K562 (cell line): ENCODE results near the gene USP48. TPM values are rescaled to one million over a fixed set of nuclear protein-coding genes. Genes with fewer than 3 reads are reported as not detected.
A peak's percentile ranks its signal among the peaks of the same experiment; 100 is the strongest.

ENCODE experiments used
- ESRRA ChIP-seq: fragments of 450-650 bp; IDR thresholded peaks from 2 replicates; pipeline ENCODE4 v1.6.1; 2014; ENCODE audit warnings: low read depth, mild to moderate bottlenecking, moderate library complexity, borderline replicate concordance
- FOXA1 ChIP-seq: fragments of 450-650 bp; IDR thresholded peaks from 2 replicates; pipeline ENCODE4 v1.6.1; 2016; ENCODE audit warnings: mild to moderate bottlenecking, borderline replicate concordance
- HIVEP1 ChIP-seq: fragments of 250-450 bp; sonication (Bioruptor Pico); IDR thresholded peaks from 2 replicates; pipeline ENCODE4 v1.4.0; 2020; ENCODE audit warnings: mild to moderate bottlenecking
- HMG20A ChIP-seq: fragments of 450-650 bp; formaldehyde crosslinking; conservative IDR thresholded peaks from 2 replicates; pipeline ENCODE4 v1.4.0; 2020; ENCODE audit warnings: mild to moderate bottlenecking, mixed read lengths
- ID3 ChIP-seq, 2 experiments: fragments of 250-450 bp in 1 of 2; fragments of 450-650 bp in 1 of 2; sonication (Bioruptor Pico) in 1 of 2; IDR thresholded peaks; 2 replicates each; pipeline versions ENCODE4 v1.6.1 to v1.8.0; 2016 to 2021; ENCODE audit warnings: mild to moderate bottlenecking in 2 of 2, moderate library complexity in 2 of 2, missing compliant biosample characterization in 1 of 2, missing genetic modification characterization in 1 of 2
- KLF1 ChIP-seq: fragments of 450-650 bp; IDR thresholded peaks from 2 replicates; pipeline ENCODE4 v1.6.1; 2016; ENCODE audit warnings: missing genetic modification characterization, missing compliant biosample characterization
- MCM2 ChIP-seq: fragments of 450-650 bp; IDR thresholded peaks from 2 replicates; pipeline ENCODE4 v1.6.1; 2017; ENCODE audit warnings: low read depth, mild to moderate bottlenecking
- MTA1 ChIP-seq: fragments of 450-650 bp; IDR thresholded peaks from 2 replicates; pipeline ENCODE4 v1.6.1; 2017; ENCODE audit warnings: borderline replicate concordance
- NELFE ChIP-seq: IDR thresholded peaks from 2 replicates; pipeline ENCODE4 v1.6.1; 2011; ENCODE audit warnings: mild to moderate bottlenecking; ENCODE audit not compliant: insufficient read depth, insufficient read length
- RCOR1 ChIP-seq, 2 experiments: IDR thresholded peaks; 2 replicates each; pipeline ENCODE4 v1.6.1; 2012; ENCODE audit warnings: low read depth in 2 of 2, low read length in 2 of 2, borderline replicate concordance in 1 of 2, improper control_type of control experiment in 1 of 2
- SAFB ChIP-seq: fragments of 200-400 bp; formaldehyde crosslinking; IDR thresholded peaks from 2 replicates; pipeline ENCODE4 v1.6.1; 2017; ENCODE audit warnings: low read depth, low read length, borderline replicate concordance
- SNAPC5 ChIP-seq: fragments of 250-450 bp; sonication (Bioruptor Pico); IDR thresholded peaks from 2 replicates; pipeline ENCODE4 v1.8.0; 2021; ENCODE audit warnings: moderate library complexity, mild to moderate bottlenecking, inconsistent platforms
- TCF15 ChIP-seq: fragments of 250-450 bp; sonication (Bioruptor Pico); IDR thresholded peaks from 2 replicates; pipeline ENCODE4 v1.8.0; 2022; ENCODE audit warnings: moderate library complexity, mild to moderate bottlenecking, inconsistent platforms
- TCFL5 ChIP-seq: fragments of 250-450 bp; sonication (Bioruptor Pico); conservative IDR thresholded peaks from 2 replicates; pipeline ENCODE4 v1.6.1; 2021; ENCODE audit warnings: mild to moderate bottlenecking, moderate library complexity, matching md5 sums
- TRIM25 ChIP-seq: fragments of 450-650 bp; IDR thresholded peaks from 2 replicates; pipeline ENCODE4 v1.7.0; 2016; ENCODE audit warnings: borderline replicate concordance
- ZNF174 ChIP-seq: fragments of 250-450 bp; sonication (Bioruptor Pico); IDR thresholded peaks from 2 replicates; pipeline ENCODE4 v1.4.0; 2020; ENCODE audit warnings: mild to moderate bottlenecking
- ZNF280A ChIP-seq: fragments of 450-650 bp; IDR thresholded peaks from 2 replicates; pipeline ENCODE4 v1.6.1; 2018; ENCODE audit warnings: mild to moderate bottlenecking, low read depth; ENCODE audit not compliant: partially characterized antibody
- polyA plus RNA-seq, 8 experiments: library from polyadenylated mRNA; depleted of rRNA in 4 of 8; stranded (reverse) in 5 of 8; unstranded in 3 of 8; fragments of >200 nt; fragmentation: Nextera tagmentation in 2 of 8; fragmentation: Illumina TruSeq in 1 of 8; extraction: Ambion mirVana in 2 of 8; extraction: Trizol in 1 of 8; gene quantifications; 2 replicates each; pipeline versions ENCODE4 v1.2.1 to v1.2.3, GENCODE V29; 2011 to 2014; ENCODE audit warnings: inconsistent platforms in 1 of 8, missing spikeins in 1 of 8
- total RNA-seq, 7 experiments: library from RNA; depleted of rRNA in 6 of 7; stranded (reverse); fragments of >200 nt in 6 of 7; fragmentation: Illumina TruSeq in 2 of 7; extraction: Trizol in 2 of 7; gene quantifications; 2 replicates each; pipeline versions ENCODE4 v1.2.1 to v1.2.3, GENCODE V29; 2011 to 2021; ENCODE audit warnings: low replicate concordance in 1 of 7
- TF ChIP-seq, protein P1 (sequence below): sonication (generic); formaldehyde crosslinking; IDR thresholded peaks from 2 replicates; pipeline ENCODE4 v1.8.0; 2022; ENCODE audit warnings: missing genetic modification reagents, mild to moderate bottlenecking, borderline replicate concordance

Gene USP48
- total and polyA plus RNA-seq, 9 of the 15 experiments (the other 6 are each of a cell fraction or from before 2014, with no cell fraction given), result 23.3 to 123 (median 106) TPM

DNA sequence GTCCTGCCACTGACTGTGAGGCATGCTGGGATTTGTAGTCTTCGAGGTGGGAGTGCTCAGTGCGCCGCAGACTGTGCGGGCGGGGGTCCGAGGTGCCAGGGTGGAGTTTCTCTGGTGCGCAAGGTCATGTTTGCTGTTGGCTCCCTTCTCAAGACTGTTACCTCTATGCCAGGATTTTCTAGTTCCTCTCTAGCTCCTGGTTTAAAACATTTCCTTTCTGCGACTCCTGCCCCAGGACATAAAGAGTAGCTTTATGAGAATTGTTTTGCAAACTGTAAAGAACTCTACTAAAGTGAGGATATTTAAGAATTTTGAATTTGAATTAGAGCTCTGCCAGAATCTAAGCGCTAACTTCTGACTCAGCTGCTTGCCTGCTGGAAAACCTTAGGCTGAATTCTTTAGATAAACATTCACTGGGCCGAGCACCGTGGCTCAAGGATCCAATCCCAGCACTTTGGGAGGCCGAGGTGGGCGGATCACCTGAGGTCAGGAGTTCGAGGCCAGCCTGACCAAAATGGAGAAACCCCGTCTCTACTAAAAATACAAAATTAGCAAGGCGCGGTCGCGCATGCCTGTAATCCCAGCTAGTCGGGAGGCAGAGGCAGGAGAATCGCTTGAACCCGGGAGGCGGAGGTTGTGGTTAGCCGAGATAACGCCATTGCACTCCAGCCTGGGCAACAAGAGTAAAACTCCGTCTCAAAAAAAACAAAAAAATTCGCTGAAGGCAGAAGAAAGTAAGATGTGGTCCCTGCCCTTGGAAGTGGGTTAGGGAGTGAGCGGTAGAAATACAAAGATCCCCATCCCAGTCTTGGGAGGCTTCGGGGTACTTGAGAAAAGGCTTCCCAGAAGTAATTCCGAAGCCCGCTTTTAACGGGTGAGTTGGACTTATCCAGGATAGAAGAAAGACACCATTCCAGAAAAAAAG, 992 bp upstream of the USP48 start (continued):
- peak; percentile 8 to 48; a peak in 3 of 4 replicates for TF ChIP-seq RCOR1 (IDR thresholded peaks at IDR 0.05; ENCODE audit: borderline replicate concordance in 1 of 2, low read depth in 2 of 2, low read length in 2 of 2)
- TF ChIP-seq TCFL5, result no peak
- no peak for TF ChIP-seq TCF15
- no peak for TF ChIP-seq FOXA1
- TF ChIP-seq ESRRA, result no peak; the same call in none of the 2 replicates
- TF ChIP-seq MCM2, result no peak
- no peak for TF ChIP-seq ZNF174 (CRISPR knock-in tag)
- TF ChIP-seq HMG20A (CRISPR knock-in tag), result no peak
- TF ChIP-seq KLF1, result no peak
- TF ChIP-seq HIVEP1, result no peak
- TF ChIP-seq, protein P1, sequence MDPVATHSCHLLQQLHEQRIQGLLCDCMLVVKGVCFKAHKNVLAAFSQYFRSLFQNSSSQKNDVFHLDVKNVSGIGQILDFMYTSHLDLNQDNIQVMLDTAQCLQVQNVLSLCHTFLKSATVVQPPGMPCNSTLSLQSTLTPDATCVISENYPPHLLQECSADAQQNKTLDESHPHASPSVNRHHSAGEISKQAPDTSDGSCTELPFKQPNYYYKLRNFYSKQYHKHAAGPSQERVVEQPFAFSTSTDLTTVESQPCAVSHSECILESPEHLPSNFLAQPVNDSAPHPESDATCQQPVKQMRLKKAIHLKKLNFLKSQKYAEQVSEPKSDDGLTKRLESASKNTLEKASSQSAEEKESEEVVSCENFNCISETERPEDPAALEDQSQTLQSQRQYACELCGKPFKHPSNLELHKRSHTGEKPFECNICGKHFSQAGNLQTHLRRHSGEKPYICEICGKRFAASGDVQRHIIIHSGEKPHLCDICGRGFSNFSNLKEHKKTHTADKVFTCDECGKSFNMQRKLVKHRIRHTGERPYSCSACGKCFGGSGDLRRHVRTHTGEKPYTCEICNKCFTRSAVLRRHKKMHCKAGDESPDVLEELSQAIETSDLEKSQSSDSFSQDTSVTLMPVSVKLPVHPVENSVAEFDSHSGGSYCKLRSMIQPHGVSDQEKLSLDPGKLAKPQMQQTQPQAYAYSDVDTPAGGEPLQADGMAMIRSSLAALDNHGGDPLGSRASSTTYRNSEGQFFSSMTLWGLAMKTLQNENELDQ, result no peak
- TF ChIP-seq SAFB, result no peak
- no peak for TF ChIP-seq ZNF280A
- TF ChIP-seq NELFE, result no peak
- no peak for TF ChIP-seq SNAPC5 (CRISPR knock-in tag)
- TF ChIP-seq MTA1, result no peak
- TF ChIP-seq ID3 (CRISPR knock-in tag; IDR thresholded peaks at IDR 0.05), result no peak
- TF ChIP-seq ID3 (tag; IDR thresholded peaks at IDR 0.05), result no peak; the same call in 1 of the 2 replicates
- TF ChIP-seq TRIM25, result 0 out of 2 replicates have a peak, but pooled peaks have one; percentile 43
